ENCODE measurements around the gene TNFRSF17. TPM values are rescaled to one million over a fixed set of nuclear protein-coding genes. Genes with fewer than 3 reads are reported as not detected.

The TNFRSF17 gene
- total RNA-seq, 1 donor from 2014 or later: not detected

DNA sequence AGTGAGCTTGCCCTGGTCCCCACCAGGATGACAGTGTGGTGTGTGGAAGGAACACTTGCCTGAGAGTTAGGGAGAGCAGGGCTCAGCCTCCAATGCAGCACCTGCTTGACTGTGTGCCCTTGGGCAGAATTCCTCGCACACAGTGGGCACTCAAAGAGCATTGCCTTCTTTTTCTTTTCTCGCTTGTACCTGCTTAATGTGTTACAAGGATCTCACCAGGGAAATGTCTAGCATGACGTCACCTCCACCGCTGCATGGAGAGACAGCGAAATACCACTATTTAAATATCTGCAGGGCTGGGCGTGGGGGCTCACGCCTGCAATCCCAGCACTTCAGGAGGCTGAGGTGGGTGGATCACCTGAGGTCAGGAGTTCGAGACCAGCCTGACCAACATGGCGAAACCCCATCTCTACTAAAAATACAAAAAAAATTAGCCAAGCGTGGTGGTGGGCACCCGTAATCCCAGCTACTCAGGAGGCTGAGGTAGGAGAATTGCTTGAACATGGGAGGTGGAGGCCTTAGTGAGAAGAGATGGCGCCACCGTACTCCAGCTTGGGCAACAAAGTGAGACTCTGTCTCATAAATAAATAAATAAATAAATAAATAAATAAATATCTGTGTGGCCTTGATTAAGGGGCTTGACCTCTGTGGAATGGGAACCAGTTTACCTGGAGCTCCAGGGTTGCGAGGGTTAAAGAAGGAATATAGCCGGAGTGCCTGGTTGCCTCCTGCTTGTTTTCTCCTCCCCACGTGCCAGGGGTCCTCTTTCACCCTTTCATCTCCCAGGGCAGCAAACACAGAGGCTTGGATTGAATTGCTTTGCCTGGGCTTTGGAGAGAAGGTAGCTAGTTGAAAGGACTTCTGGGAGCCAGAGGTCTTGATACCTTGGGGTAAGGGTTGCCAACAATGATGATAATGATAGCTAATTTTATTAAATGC is 27.8 kb downstream of the TNFRSF17 start:
- Mint-ChIP-seq H3K4me1 (ENCODE audit: low read depth) (peaks cover 5% of the 10 kb centered on the region), H3K4me3 (ENCODE audit: unreplicated experiment) (no peak overlapping the region), H3K36me3 (ENCODE audit: low read depth) (no peaks in the 10 kb centered on the region), H3K27ac (ENCODE audit: unreplicated experiment) (no peak overlapping the region), H3K27me3 (ENCODE audit: low read depth) (no peaks in the 10 kb centered on the region), H3K9me3 (ENCODE audit: low read depth) (no peaks in the 10 kb centered on the region)
- TF ChIP-seq, protein P1, sequence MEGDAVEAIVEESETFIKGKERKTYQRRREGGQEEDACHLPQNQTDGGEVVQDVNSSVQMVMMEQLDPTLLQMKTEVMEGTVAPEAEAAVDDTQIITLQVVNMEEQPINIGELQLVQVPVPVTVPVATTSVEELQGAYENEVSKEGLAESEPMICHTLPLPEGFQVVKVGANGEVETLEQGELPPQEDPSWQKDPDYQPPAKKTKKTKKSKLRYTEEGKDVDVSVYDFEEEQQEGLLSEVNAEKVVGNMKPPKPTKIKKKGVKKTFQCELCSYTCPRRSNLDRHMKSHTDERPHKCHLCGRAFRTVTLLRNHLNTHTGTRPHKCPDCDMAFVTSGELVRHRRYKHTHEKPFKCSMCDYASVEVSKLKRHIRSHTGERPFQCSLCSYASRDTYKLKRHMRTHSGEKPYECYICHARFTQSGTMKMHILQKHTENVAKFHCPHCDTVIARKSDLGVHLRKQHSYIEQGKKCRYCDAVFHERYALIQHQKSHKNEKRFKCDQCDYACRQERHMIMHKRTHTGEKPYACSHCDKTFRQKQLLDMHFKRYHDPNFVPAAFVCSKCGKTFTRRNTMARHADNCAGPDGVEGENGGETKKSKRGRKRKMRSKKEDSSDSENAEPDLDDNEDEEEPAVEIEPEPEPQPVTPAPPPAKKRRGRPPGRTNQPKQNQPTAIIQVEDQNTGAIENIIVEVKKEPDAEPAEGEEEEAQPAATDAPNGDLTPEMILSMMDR (IDR thresholded peaks at IDR 0.05): no peak
- no peak for DNase-seq (ENCODE audit: low spot score)

DNA sequence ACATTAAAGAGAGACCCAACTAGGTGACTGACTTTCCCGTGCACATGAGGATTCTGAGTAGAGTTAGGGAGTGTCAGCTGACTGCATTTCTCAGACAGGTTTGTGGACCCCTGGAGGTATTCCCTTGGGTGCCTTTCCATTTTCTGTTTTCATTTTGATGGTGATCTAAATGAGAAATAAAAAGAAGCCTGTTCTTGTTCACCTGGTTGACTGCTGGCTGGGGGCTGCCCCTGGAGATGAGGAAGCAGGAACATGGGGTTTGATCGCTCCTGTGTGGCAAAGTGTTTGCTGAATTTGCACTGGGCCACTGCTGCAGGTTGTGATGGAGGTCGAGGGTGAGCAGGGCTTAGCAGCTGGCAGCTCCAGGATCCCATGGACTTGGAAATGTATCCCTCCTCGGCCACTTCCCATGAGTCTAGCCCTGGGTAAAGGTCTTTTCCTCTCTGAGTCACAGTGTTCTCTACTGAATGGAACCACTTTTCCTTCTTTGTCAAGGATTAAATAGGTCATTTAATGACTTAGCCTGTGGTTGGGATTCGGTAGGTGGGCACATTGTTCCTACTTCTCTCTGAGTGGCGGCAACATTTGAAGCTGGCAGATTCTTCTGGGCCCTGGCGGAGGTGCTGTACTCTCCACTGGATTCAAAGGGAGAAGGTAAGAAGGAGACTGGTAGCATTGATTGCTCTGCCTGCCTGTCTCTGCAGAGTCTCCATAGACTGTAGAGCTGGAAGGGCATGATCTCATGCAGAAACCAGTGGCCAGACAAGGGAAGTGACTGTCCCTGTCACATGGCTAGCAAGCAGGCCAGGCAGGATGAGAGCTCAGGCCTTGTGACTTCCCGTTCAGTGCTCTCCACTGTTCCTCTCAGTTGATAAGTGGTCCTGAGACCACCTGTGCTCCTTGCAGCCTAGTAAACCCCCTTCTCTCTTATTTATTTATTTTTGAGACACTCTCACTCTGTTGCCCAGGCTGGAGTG is 29.4 kb downstream of the TNFRSF17 start:
- no peaks in the 10 kb centered on the region for H3K9me3 Mint-ChIP-seq (ENCODE audit: low read depth)
- peaks cover 8% of the 10 kb centered on the region for H3K4me1 Mint-ChIP-seq (ENCODE audit: low read depth)
- peaks cover 3% of the 10 kb centered on the region for H3K36me3 Mint-ChIP-seq (ENCODE audit: low read depth)
- TF ChIP-seq, protein P1 (IDR thresholded peaks at IDR 0.05): no peak
- H3K27me3 Mint-ChIP-seq (ENCODE audit: low read depth): no peaks in the 10 kb centered on the region
- DNase-seq (ENCODE audit: low spot score): no peak
- H3K4me3 Mint-ChIP-seq (ENCODE audit: unreplicated experiment): no peak overlapping the region
- H3K27ac Mint-ChIP-seq (ENCODE audit: unreplicated experiment): no peak overlapping the region

DNA sequence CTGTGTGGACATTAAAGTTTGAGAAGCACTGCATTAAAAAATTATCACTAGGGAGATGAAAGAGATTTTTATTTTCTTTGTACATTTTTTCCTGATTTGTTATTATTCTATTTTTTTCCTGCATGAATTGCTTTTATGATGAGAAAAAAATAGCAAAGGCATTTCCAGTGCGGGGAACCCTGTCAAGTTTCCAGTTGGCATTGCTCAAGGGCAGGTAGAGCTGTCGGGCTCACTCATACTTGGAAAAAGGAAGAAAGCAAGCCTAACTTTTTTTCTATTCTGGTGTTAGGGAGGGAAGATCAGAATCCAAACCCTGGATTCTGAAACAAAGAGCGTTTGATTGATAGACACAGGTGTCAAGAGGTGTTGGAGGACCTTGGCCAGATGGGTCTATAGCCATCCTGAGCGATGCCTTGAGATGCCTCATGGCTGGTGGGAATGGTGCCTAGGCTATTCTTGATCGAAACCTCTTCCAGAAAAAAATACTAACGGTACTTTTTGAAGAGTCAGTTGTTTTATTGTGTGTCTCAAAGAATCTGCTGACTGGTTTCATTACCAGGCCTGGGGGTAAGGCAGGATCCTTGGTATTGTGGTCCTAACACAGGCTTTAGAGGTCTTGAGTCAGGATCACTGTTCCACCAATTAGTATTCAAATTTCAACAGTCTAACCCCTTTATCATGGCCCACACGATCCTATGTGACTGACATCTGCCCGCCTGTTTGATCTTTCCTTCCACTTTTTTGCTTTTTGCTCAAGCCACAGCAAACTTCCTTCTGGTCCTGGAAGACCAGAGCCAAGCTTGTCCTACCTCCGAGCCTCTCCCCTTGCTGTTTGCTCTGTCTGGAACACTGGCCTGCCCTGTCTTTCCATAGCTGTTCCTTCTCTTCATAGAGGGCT is 31.7 kb downstream of the TNFRSF17 start:
- Mint-ChIP-seq H3K4me3 (ENCODE audit: unreplicated experiment) (no peak overlapping the region), H3K36me3 (ENCODE audit: low read depth) (peaks cover 3% of the 10 kb centered on the region), H3K27me3 (ENCODE audit: low read depth) (no peaks in the 10 kb centered on the region), H3K4me1 (ENCODE audit: low read depth) (peaks cover 8% of the 10 kb centered on the region), H3K9me3 (ENCODE audit: low read depth) (no peaks in the 10 kb centered on the region), H3K27ac (ENCODE audit: unreplicated experiment) (no peak overlapping the region)
- no peak for DNase-seq (ENCODE audit: low spot score)
- TF ChIP-seq, protein P1 (IDR thresholded peaks at IDR 0.05): no peak

DNA sequence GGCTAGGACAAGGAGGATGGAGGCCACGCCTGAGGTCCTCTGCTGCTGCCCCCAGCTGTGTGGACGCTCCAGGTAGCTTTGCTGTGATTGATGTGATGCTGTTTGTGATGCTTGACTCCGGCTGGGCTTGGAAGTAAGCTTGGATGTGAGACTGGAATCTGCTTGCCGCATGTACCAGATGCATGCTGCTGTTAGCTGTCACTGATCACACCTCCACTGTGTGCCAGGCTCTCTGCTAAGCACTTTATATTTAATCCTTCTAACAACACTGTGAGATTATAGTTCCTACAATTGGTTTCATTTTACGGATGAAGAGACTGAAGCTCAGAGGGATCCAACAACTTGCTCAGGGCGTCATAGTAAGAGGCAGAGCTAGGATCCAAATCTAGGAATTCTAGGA is 35.0 kb downstream of the TNFRSF17 start:
- TF ChIP-seq, protein P1 (IDR thresholded peaks at IDR 0.05): no peak
- no peaks in the 10 kb centered on the region for H3K9me3 Mint-ChIP-seq (ENCODE audit: low read depth)
- peaks cover 8% of the 10 kb centered on the region for H3K4me1 Mint-ChIP-seq (ENCODE audit: low read depth)
- peaks cover 3% of the 10 kb centered on the region for H3K36me3 Mint-ChIP-seq (ENCODE audit: low read depth)
- no peak overlapping the region for H3K27ac Mint-ChIP-seq (ENCODE audit: unreplicated experiment)
- no peak overlapping the region for H3K4me3 Mint-ChIP-seq (ENCODE audit: unreplicated experiment)
- no peaks in the 10 kb centered on the region for H3K27me3 Mint-ChIP-seq (ENCODE audit: low read depth)
- DNase-seq (ENCODE audit: low spot score): no peak

Measured in chondrocyte (in vitro differentiated cells).